ENCODE results near the gene CARM1. TPM values are rescaled to one million over a fixed set of nuclear protein-coding genes. Genes with fewer than 3 reads are reported as not detected.
A peak's percentile ranks its signal among the peaks of the same experiment; 100 is the strongest.

Gene CARM1
- total and polyA plus RNA-seq, 2 of the 13 experiments (the other 11 are each of a cell fraction or from before 2014, with no cell fraction given): 27.6 to 55.8 TPM

GRCh38 chr19:10835754-10836478 lies 35.4 kb upstream of the CARM1 start, which contains the start of gene TMED1 (continued):
- TF ChIP-seq FIP1L1 (IDR thresholded peaks at IDR 0.05; ENCODE audit: borderline replicate concordance, insufficient read depth, low read depth, low read length) (0 out of 2 replicates have a peak, but pooled peaks have one; percentile 44), ZNF430 (CRISPR knock-in tag; IDR thresholded peaks at IDR 0.05) (peak; percentile 55; the same call in 1 of the 2 replicates), RBM22 (optimal IDR thresholded peaks at IDR 0.05; ENCODE audit: low read length) (no peak), ZNF782 (CRISPR knock-in tag; IDR thresholded peaks at IDR 0.05; ENCODE audit: borderline replicate concordance) (peak; percentile 73; the same call in 1 of the 2 replicates), MED13 (CRISPR knock-in tag; IDR thresholded peaks at IDR 0.05) (no peak), ZNF672 (CRISPR knock-in tag; IDR thresholded peaks at IDR 0.05) (no peak), SIX1 (CRISPR knock-in tag; IDR thresholded peaks at IDR 0.05; ENCODE audit: borderline replicate concordance) (no peak), HOXA5 (CRISPR knock-in tag; IDR thresholded peaks at IDR 0.05) (peak; percentile 68; the same call in 1 of the 2 replicates), NCOR1 (IDR thresholded peaks at IDR 0.05; ENCODE audit: borderline replicate concordance, low read length) (no peak; the same call in 1 of the 2 replicates), SOX13 (IDR thresholded peaks at IDR 0.05) (no peak), SOX13 (CRISPR knock-in tag; conservative IDR thresholded peaks at IDR 0.05 in 1 of 2, IDR thresholded peaks at IDR 0.05 in 1 of 2) (no peak; a peak in 1 of 4 replicates), ZBTB43 (CRISPR knock-in tag; conservative IDR thresholded peaks at IDR 0.05) (no peak; the same call in 1 of the 2 replicates), ESRRA (CRISPR knock-in tag; IDR thresholded peaks at IDR 0.05; ENCODE audit: low read depth) (peak; percentile 32; the same call in 1 of the 2 replicates), AFF4 (CRISPR knock-in tag; IDR thresholded peaks at IDR 0.05) (no peak), CBFB (CRISPR knock-in tag; IDR thresholded peaks at IDR 0.05) (no peak)
- TF ChIP-seq, protein P1, sequence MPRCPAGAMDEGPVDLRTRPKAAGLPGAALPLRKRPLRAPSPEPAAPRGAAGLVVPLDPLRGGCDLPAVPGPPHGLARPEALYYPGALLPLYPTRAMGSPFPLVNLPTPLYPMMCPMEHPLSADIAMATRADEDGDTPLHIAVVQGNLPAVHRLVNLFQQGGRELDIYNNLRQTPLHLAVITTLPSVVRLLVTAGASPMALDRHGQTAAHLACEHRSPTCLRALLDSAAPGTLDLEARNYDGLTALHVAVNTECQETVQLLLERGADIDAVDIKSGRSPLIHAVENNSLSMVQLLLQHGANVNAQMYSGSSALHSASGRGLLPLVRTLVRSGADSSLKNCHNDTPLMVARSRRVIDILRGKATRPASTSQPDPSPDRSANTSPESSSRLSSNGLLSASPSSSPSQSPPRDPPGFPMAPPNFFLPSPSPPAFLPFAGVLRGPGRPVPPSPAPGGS (CRISPR knock-in tag; IDR thresholded peaks at IDR 0.05): peak; percentile 93; the same call in 1 of the 2 replicates
- TF ChIP-seq, protein P2, sequence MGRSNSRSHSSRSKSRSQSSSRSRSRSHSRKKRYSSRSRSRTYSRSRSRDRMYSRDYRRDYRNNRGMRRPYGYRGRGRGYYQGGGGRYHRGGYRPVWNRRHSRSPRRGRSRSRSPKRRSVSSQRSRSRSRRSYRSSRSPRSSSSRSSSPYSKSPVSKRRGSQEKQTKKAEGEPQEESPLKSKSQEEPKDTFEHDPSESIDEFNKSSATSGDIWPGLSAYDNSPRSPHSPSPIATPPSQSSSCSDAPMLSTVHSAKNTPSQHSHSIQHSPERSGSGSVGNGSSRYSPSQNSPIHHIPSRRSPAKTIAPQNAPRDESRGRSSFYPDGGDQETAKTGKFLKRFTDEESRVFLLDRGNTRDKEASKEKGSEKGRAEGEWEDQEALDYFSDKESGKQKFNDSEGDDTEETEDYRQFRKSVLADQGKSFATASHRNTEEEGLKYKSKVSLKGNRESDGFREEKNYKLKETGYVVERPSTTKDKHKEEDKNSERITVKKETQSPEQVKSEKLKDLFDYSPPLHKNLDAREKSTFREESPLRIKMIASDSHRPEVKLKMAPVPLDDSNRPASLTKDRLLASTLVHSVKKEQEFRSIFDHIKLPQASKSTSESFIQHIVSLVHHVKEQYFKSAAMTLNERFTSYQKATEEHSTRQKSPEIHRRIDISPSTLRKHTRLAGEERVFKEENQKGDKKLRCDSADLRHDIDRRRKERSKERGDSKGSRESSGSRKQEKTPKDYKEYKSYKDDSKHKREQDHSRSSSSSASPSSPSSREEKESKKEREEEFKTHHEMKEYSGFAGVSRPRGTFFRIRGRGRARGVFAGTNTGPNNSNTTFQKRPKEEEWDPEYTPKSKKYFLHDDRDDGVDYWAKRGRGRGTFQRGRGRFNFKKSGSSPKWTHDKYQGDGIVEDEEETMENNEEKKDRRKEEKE (IDR thresholded peaks at IDR 0.05): no peak
- TF ChIP-seq, protein P3, sequence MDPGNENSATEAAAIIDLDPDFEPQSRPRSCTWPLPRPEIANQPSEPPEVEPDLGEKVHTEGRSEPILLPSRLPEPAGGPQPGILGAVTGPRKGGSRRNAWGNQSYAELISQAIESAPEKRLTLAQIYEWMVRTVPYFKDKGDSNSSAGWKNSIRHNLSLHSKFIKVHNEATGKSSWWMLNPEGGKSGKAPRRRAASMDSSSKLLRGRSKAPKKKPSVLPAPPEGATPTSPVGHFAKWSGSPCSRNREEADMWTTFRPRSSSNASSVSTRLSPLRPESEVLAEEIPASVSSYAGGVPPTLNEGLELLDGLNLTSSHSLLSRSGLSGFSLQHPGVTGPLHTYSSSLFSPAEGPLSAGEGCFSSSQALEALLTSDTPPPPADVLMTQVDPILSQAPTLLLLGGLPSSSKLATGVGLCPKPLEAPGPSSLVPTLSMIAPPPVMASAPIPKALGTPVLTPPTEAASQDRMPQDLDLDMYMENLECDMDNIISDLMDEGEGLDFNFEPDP (CRISPR knock-in tag; conservative IDR thresholded peaks at IDR 0.05): no peak
